Neural cell (in vitro differentiated cells): ENCODE measurements around the gene PDHX. TPM values are rescaled to one million over a fixed set of nuclear protein-coding genes. Genes with fewer than 3 reads are reported as not detected.
"Not testable (repeated sequence)": the region's sequence is repeated elsewhere in the genome, so short reads cannot be mapped to it uniquely, and the experiment has no call there.

Source experiments
- H2AFZ ChIP-seq: fragments of 200-600, 300-800 bp; sonication (generic), shearing (Covaris generic); 2 replicates; pipeline ENCODE4 v1.6.0; 2014; ENCODE audit warnings: low read depth, mild to moderate bottlenecking, antibody characterized with exemption, low read length, moderate library complexity
- H3F3A ChIP-seq: fragments of 200-600 bp; shearing (Covaris generic); 2 replicates; pipeline ENCODE4 v1.6.1; 2016; ENCODE audit warnings: mild to moderate bottlenecking, moderate library complexity, mixed read lengths, antibody characterized with exemption, low read length; ENCODE audit not compliant: insufficient read depth, poor library complexity, severe bottlenecking
- H3K27ac ChIP-seq: fragments of 200-600, 300-800 bp; sonication (generic), shearing (Covaris generic); 2 replicates; pipeline ENCODE4 v1.5.1; 2014; ENCODE audit warnings: mild to moderate bottlenecking, low read length, moderate library complexity
- H3K27me3 ChIP-seq: fragments of 300-800, 200-600 bp; sonication (generic), shearing (Covaris generic); 2 replicates; pipeline ENCODE4 v1.6.0; 2014; ENCODE audit warnings: mild to moderate bottlenecking, low read depth, low read length, moderate library complexity; ENCODE audit not compliant: insufficient read depth
- H3K36me3 ChIP-seq: fragments of 300-800, 200-600 bp; sonication (generic), shearing (Covaris generic); 2 replicates; pipeline ENCODE4 v1.5.1; 2014; ENCODE audit warnings: mild to moderate bottlenecking, antibody characterized with exemption, low read length, moderate library complexity; ENCODE audit not compliant: insufficient read depth
- H3K4me2 ChIP-seq: fragments of 300-800, 200-600 bp; sonication (generic), shearing (Covaris generic); 2 replicates; pipeline ENCODE4 v1.6.0; 2014; ENCODE audit warnings: mild to moderate bottlenecking, low read length
- H3K4me3 ChIP-seq: fragments of 300-800, 200-600 bp; sonication (generic), shearing (Covaris generic); 2 replicates; pipeline ENCODE4 v1.5.1; 2014; ENCODE audit warnings: mild to moderate bottlenecking, low read length, moderate library complexity
- H3K79me2 ChIP-seq: fragments of 200-600 bp; shearing (Covaris generic); replicated peaks from 2 replicates; pipeline ENCODE4 v1.6.0; 2014; ENCODE audit warnings: mild to moderate bottlenecking, low read length, moderate library complexity; ENCODE audit not compliant: insufficient read depth
- H3K9ac ChIP-seq: fragments of 300-800, 200-600 bp; sonication (generic), shearing (Covaris generic); 2 replicates; pipeline ENCODE4 v1.6.1; 2016; ENCODE audit warnings: mild to moderate bottlenecking, low read length, mixed read lengths
- H3K9me2 ChIP-seq: fragments of 200-600 bp; shearing (Covaris generic); 2 replicates; pipeline ENCODE4 v1.6.1; 2016; ENCODE audit warnings: mild to moderate bottlenecking, low read length, mixed read lengths; ENCODE audit not compliant: insufficient read depth
- H3K9me3 ChIP-seq: fragments of 200-600, 300-800 bp; sonication (generic), shearing (Covaris generic); 2 replicates; pipeline ENCODE4 v1.6.1; 2016; ENCODE audit warnings: mild to moderate bottlenecking, mixed run types, low read length, moderate library complexity, mixed read lengths
- H4K20me1 ChIP-seq: fragments of 200-600 bp; shearing (Covaris generic); 2 replicates; pipeline ENCODE4 v1.6.1; 2016; ENCODE audit warnings: mild to moderate bottlenecking, mixed run types; ENCODE audit not compliant: insufficient read depth
- CTCF ChIP-seq: fragments of 450-650 bp; IDR thresholded peaks from 2 replicates; pipeline ENCODE4 v1.5.1; 2014; ENCODE audit warnings: antibody characterized with exemption, mild to moderate bottlenecking, moderate library complexity; ENCODE audit not compliant: poor library complexity, severe bottlenecking
- EP300 ChIP-seq: fragments of 450-650 bp; conservative IDR thresholded peaks from 2 replicates; pipeline ENCODE4 v1.6.1; 2014; ENCODE audit warnings: antibody characterized with exemption, mild to moderate bottlenecking, moderate library complexity; ENCODE audit not compliant: poor library complexity, severe bottlenecking
- EZH2 ChIP-seq: fragments of 200-600, 300-800 bp; shearing (Covaris generic), sonication (generic); IDR thresholded peaks from 2 replicates; pipeline ENCODE4 v1.6.1; 2014; ENCODE audit warnings: antibody characterized with exemption, low read length, borderline replicate concordance, mild to moderate bottlenecking; ENCODE audit not compliant: insufficient read depth, poor library complexity, severe bottlenecking
- MXI1 ChIP-seq: fragments of 450-650 bp; conservative IDR thresholded peaks from 2 replicates; pipeline ENCODE4 v1.6.1; 2014; ENCODE audit warnings: antibody characterized with exemption, mild to moderate bottlenecking; ENCODE audit not compliant: poor library complexity, severe bottlenecking
- POLR2AphosphoS5 ChIP-seq: IDR thresholded peaks from 2 replicates; pipeline ENCODE4 v1.6.1; 2012
- RAD21 ChIP-seq: fragments of 450-650 bp; conservative IDR thresholded peaks from 2 replicates; pipeline ENCODE4 v1.6.1; 2014; ENCODE audit warnings: antibody characterized with exemption, mild to moderate bottlenecking, moderate library complexity
- REST ChIP-seq: IDR thresholded peaks from 2 replicates; pipeline ENCODE4 v1.6.1; 2012; ENCODE audit warnings: borderline replicate concordance
- SMC3 ChIP-seq: fragments of 450-650 bp; conservative IDR thresholded peaks from 2 replicates; pipeline ENCODE4 v1.6.1; 2014; ENCODE audit warnings: antibody characterized with exemption, mild to moderate bottlenecking, moderate library complexity; ENCODE audit not compliant: poor library complexity
- TAF1 ChIP-seq: IDR thresholded peaks from 2 replicates; pipeline ENCODE4 v1.6.1; 2012; ENCODE audit warnings: low read depth
- polyA plus RNA-seq: library from polyadenylated mRNA; depleted of rRNA; stranded (reverse); fragments of >200 nt; gene quantifications from 2 replicates; pipeline ENCODE4 v1.2.3, GENCODE V29; 2014

The PDHX gene
- polyA plus RNA-seq, 1 donor from 2014 or later, result 59.8 TPM

GRCh38 chr11:34896191-34896590 is 20.2 kb upstream of the PDHX start:
- H3K27ac ChIP-seq, H2AFZ ChIP-seq, H3K27me3 ChIP-seq, H3K36me3 ChIP-seq, H3K9me2 ChIP-seq, H3K4me3 ChIP-seq, H3K79me2 ChIP-seq, H4K20me1 ChIP-seq, H3K4me2 ChIP-seq, H3K9ac ChIP-seq, H3F3A ChIP-seq: not testable (repeated sequence)
- H3K9me3 ChIP-seq, result peaks cover 11% of the 10 kb centered on the region

- H3K27me3 ChIP-seq, result no peaks in the 10 kb centered on the region
- TF ChIP-seq MXI1, result no peak
- no peaks in the 10 kb centered on the region for H3K36me3 ChIP-seq
- peaks cover 11% of the 10 kb centered on the region for H3K9me3 ChIP-seq
- H2AFZ ChIP-seq, result no peak overlapping the region
- peaks cover 5% of the 10 kb centered on the region for H3K79me2 ChIP-seq
- H3K4me3 ChIP-seq, result no peak overlapping the region
- no peak overlapping the region for H3K4me2 ChIP-seq
- no peak overlapping the region for H3K9ac ChIP-seq
- no peak overlapping the region for H3K27ac ChIP-seq
- no peaks in the 10 kb centered on the region for H3K9me2 ChIP-seq
- no peaks in the 10 kb centered on the region for H4K20me1 ChIP-seq
- H3F3A ChIP-seq, result no peaks in the 10 kb centered on the region
Observed at GRCh38 chr11:34897171-34897870, 19.1 kb upstream of the PDHX start.

- no peaks in the 10 kb centered on the region for H3K9me2 ChIP-seq
- H3K27ac ChIP-seq, result no peak overlapping the region
- H3K36me3 ChIP-seq, result no peaks in the 10 kb centered on the region
- no peaks in the 10 kb centered on the region for H3K27me3 ChIP-seq
- H3K4me3 ChIP-seq, result no peak overlapping the region
- no peak for TF ChIP-seq POLR2AphosphoS5
- TF ChIP-seq REST, result no peak
- TF ChIP-seq EP300, result no peak
- TF ChIP-seq MXI1, result no peak
- no peak for TF ChIP-seq RAD21
- no peak for TF ChIP-seq SMC3
- no peak for TF ChIP-seq TAF1
- TF ChIP-seq CTCF, result no peak
- TF ChIP-seq EZH2, result no peak
- peaks cover 11% of the 10 kb centered on the region for H3K9me3 ChIP-seq
- H3F3A ChIP-seq, result no peaks in the 10 kb centered on the region
- no peak overlapping the region for H3K9ac ChIP-seq
- no peak overlapping the region for H3K4me2 ChIP-seq
- no peak overlapping the region for H2AFZ ChIP-seq
- H4K20me1 ChIP-seq, result no peaks in the 10 kb centered on the region
- H3K79me2 ChIP-seq, result peaks cover 5% of the 10 kb centered on the region
Observed at GRCh38 chr11:34898474-34898873, 17.9 kb upstream of the PDHX start.
